Testis (tissue), 3 donors: Measurements from ENCODE around the gene KLHL29. TPM values are rescaled to one million over a fixed set of nuclear protein-coding genes. Genes with fewer than 3 reads are reported as not detected.

Experiments
- DNase-seq: peaks from one replicate; pipeline ENCODE4 v3.0.0-alpha.2; 2019
- H3K27ac ChIP-seq, 2 donors: fragments of 200-600 bp; sonication (generic); one replicate each; pipeline ENCODE4 v1.5.1; 2019
- H3K27me3 ChIP-seq: fragments of 200-600 bp; sonication (generic); one replicate; pipeline ENCODE4 v1.5.1; 2019
- H3K36me3 ChIP-seq: fragments of 200-600 bp; sonication (generic); one replicate; pipeline ENCODE4 v1.5.1; 2017; ENCODE audit warnings: low read depth; ENCODE audit errors: missing control alignments
- H3K4me1 ChIP-seq: fragments of 200-600 bp; sonication (generic); one replicate; pipeline ENCODE4 v1.5.1; 2019
- H3K4me3 ChIP-seq, 2 donors: fragments of 200-600 bp; sonication (generic); one replicate each; pipeline ENCODE4 v1.5.1; 2017 to 2019
- H3K9me3 ChIP-seq: fragments of 200-600 bp; sonication (generic); one replicate; pipeline ENCODE4 v1.5.1; 2017
- CTCF ChIP-seq, 3 experiments: fragments of 450-650 bp in 2 of 3; fragments of 200-600 bp in 1 of 3; sonication (generic) in 1 of 3; IDR thresholded peaks; one replicate each; pipeline ENCODE4 v1.5.1; 2016 to 2019; ENCODE audit warnings: antibody characterized with exemption in 3 of 3, mild to moderate bottlenecking in 2 of 3, moderate library complexity in 1 of 3
- POLR2A ChIP-seq: fragments of 450-650 bp; IDR thresholded peaks from one replicate; pipeline ENCODE4 v1.6.1; 2017; ENCODE audit warnings: antibody characterized with exemption, mild to moderate bottlenecking, moderate library complexity
- WGBS, 2 donors: methylation state at CpG; one replicate each; pipeline ENCODE4 v1.1.5; 2018; 5-methylcytosine and 5-hydroxymethylcytosine counted together
- intact Hi-C: fragments of 100-400 bp; cut with DNase I; formaldehyde crosslinking; loops from one replicate; pipeline ENCODE4 v1.15.1; 2023; ENCODE audit warnings: low total_unique reads
- polyA plus RNA-seq: library from polyadenylated mRNA; stranded (reverse); fragments of 350-450 nt; fragmentation: Illumina TruSeq; extraction: RNeasy Lipid Tissue Mini Kit (QIAGEN cat#74804); gene quantifications from one replicate; pipeline ENCODE4 v1.2.3, GENCODE V29; 2014; ENCODE audit warnings: low read depth, low replicate concordance; ENCODE audit not compliant: insufficient read depth
- total RNA-seq, 2 donors: library from RNA; depleted of rRNA; stranded (reverse); fragments of >200 nt; gene quantifications; one replicate each; pipeline ENCODE4 v1.2.3, GENCODE V29; 2016

The KLHL29 gene
- total and polyA plus RNA-seq, 3 donors from 2014 or later = 3.3 to 10.9 (median 7.9) TPM

GRCh38 chr2:23419171-23420090 lies 34.5 kb downstream of the KLHL29 start:
- Histone ChIP-seq H3K4me1 (no peaks in the 10 kb centered on the region), H3K36me3 (no peaks in the 10 kb centered on the region), H3K4me3 (no peak overlapping the region), H3K27ac (no peak overlapping the region), H3K27me3 (no peaks in the 10 kb centered on the region), H3K9me3 (no peaks in the 10 kb centered on the region)
- TF ChIP-seq POLR2A (no peak), CTCF (IDR thresholded peaks at IDR 0.05) (no peak)
- WGBS, 2 donors = 93 to 96% methylated on average over 19 to 25 of the region's 25 CpGs
- intact Hi-C loops = no loop called here
- DNase-seq = no peak

- H3K4me3 ChIP-seq = no peak overlapping the region
- no peaks in the 10 kb centered on the region for H3K36me3 ChIP-seq
- intact Hi-C loops = no loop called here
- no peak overlapping the region for H3K27ac ChIP-seq
- no peaks in the 10 kb centered on the region for H3K27me3 ChIP-seq
- H3K4me1 ChIP-seq = no peaks in the 10 kb centered on the region
- no peaks in the 10 kb centered on the region for H3K9me3 ChIP-seq
- DNase-seq = no peak
- 95% methylated on average over 23 to 26 of the region's 26 CpGs for WGBS, 2 donors
- TF ChIP-seq CTCF (IDR thresholded peaks at IDR 0.05) (no peak), POLR2A (no peak)
Observed at GRCh38 chr2:23420091-23420839, 35.3 kb downstream of the KLHL29 start.

GRCh38 chr2:23420840-23421476 lies 36.0 kb downstream of the KLHL29 start:
- TF ChIP-seq POLR2A (no peak), CTCF (IDR thresholded peaks at IDR 0.05) (no peak)
- intact Hi-C loops = no loop called here
- Histone ChIP-seq H3K4me3 (no peak overlapping the region), H3K27me3 (no peaks in the 10 kb centered on the region), H3K36me3 (no peaks in the 10 kb centered on the region), H3K27ac (no peak overlapping the region), H3K9me3 (no peaks in the 10 kb centered on the region), H3K4me1 (no peaks in the 10 kb centered on the region)
- no peak for DNase-seq
- WGBS, 2 donors = 89 to 90% methylated on average over 9 of the region's 9 CpGs

GRCh38 chr2:23422089-23423061 lies 37.4 kb downstream of the KLHL29 start:
- Histone ChIP-seq H3K4me1 (no peaks in the 10 kb centered on the region), H3K27ac (no peak overlapping the region), H3K9me3 (no peaks in the 10 kb centered on the region), H3K36me3 (no peaks in the 10 kb centered on the region), H3K4me3 (no peak overlapping the region), H3K27me3 (no peaks in the 10 kb centered on the region)
- no peak for TF ChIP-seq CTCF (IDR thresholded peaks at IDR 0.05)
- no peak for TF ChIP-seq POLR2A
- 86 to 100% methylated on average over 5 to 11 of the region's 11 CpGs for WGBS, 2 donors
- intact Hi-C loops = no loop called here
- DNase-seq = no peak
